ENCODE results near the gene TECTB.

DNA sequence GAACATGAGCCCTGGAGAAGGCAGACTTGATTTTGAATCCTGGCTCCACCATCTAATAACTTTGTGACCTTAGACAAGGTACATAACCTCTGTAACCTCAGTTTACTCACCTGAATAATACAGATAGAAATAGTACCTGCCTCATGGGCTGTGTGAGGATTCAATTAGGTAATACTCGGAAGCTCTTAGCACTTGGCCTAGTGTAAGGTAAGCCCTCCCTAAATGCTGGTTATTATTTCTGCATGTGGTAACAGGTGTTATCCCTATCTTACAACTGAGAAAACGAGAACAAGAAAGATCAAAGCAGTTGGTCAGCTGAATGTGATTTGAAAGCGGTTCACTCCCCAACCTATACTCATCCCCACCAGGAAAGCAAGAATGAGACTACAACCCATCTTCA is 62.0 kb downstream of the TECTB start:
- TF ChIP-seq SUZ12 (IDR thresholded peaks at IDR 0.05; ENCODE audit: extremely low read depth, insufficient read depth, insufficient read length) (no peak), YY1 (IDR thresholded peaks at IDR 0.05; ENCODE audit: insufficient read depth, insufficient read length) (no peak), ZNF274 (IDR thresholded peaks at IDR 0.05; ENCODE audit: low read depth, low read length) (no peak)
